ENCODE data around the gene GRM1.

Gene GRM1

DNA sequence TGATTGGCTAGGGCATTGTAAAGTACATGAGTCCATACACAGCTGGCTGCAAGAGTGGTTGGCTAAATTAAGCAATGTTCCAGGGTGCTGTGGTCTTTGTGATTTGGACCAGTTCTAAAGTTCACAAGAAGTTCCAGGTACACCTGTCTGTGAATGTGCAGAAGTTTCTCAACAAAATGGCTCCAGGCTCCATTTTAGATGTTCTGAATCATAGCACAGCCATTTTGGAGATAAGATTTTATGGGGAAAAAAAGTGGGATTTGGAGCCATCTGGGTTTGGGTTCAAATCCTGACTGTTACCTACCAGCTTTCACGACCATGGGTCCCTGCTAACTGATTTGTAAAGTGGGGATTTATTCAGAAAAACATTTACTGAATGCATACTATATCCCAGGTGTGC lies 82.1 kb downstream of the GRM1 start:
- no peak for DNase-seq (ENCODE audit: low read depth)
- H3K4me3 ChIP-seq (ENCODE audit: low read depth, low read length), result no peak overlapping the region
- TF ChIP-seq, protein P1, sequence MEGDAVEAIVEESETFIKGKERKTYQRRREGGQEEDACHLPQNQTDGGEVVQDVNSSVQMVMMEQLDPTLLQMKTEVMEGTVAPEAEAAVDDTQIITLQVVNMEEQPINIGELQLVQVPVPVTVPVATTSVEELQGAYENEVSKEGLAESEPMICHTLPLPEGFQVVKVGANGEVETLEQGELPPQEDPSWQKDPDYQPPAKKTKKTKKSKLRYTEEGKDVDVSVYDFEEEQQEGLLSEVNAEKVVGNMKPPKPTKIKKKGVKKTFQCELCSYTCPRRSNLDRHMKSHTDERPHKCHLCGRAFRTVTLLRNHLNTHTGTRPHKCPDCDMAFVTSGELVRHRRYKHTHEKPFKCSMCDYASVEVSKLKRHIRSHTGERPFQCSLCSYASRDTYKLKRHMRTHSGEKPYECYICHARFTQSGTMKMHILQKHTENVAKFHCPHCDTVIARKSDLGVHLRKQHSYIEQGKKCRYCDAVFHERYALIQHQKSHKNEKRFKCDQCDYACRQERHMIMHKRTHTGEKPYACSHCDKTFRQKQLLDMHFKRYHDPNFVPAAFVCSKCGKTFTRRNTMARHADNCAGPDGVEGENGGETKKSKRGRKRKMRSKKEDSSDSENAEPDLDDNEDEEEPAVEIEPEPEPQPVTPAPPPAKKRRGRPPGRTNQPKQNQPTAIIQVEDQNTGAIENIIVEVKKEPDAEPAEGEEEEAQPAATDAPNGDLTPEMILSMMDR (IDR thresholded peaks at IDR 0.05; ENCODE audit: low read depth, low read length, missing control alignments), result no peak

- H3K4me3 ChIP-seq (ENCODE audit: low read depth, low read length), result no peak overlapping the region
- TF ChIP-seq, protein P1 (IDR thresholded peaks at IDR 0.05; ENCODE audit: low read depth, low read length, missing control alignments), result no peak
- no peak for DNase-seq (ENCODE audit: low read depth)
These were observed 83.1 kb downstream of the GRM1 start for GRCh38 chr6:146111881-146112450.

DNA sequence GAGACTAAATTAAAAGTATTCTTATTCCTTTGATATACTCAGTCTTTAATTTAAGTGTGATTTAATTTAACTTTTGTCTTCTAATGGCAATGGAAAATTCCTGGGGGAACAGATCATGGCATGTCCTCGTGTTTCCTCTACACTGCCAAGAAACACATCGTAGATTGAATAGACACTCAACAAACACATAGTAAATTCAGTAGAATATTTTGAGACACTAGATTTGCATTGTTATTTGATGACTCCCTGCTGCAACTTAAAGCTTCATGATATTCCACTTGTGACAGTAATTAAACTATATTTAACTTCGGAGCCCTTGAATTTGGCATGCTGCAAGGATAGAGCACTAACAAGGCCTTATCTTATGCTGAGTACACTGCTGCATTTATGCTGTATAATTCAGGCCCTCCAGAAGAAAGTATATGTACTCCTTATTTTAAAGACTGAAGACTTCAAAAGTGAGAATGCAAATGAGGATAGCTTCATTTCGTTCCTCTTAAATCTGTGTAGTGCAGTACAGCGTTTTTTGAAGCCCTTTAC lies 84.3 kb downstream of the GRM1 start:
- TF ChIP-seq, protein P1 (IDR thresholded peaks at IDR 0.05; ENCODE audit: low read depth, low read length, missing control alignments), result no peak
- H3K4me3 ChIP-seq (ENCODE audit: low read depth, low read length), result no peak overlapping the region
- DNase-seq (ENCODE audit: low read depth), result no peak

DNA sequence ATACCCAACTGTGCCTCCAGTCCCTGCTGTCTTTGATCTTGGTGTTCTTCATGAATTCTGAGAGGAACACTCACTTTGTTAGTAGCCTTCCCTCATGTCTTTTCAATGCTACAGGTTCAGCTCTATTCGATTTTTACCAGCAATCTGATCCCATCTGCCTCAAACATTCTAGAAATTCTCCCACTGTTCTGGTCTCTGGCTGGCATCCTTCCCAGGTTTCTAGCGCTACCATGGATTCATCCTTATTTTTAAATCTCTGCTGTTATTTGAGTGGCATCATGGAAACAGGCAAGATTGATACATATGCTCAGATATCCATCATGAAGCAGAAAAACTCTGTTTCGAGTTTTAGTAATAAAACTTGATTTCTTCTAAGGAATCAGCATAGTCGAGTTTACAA lies 94.8 kb downstream of the GRM1 start:
- DNase-seq (ENCODE audit: low read depth), result no peak
- no peak overlapping the region for H3K4me3 ChIP-seq (ENCODE audit: low read depth, low read length)
- TF ChIP-seq, protein P1 (IDR thresholded peaks at IDR 0.05; ENCODE audit: low read depth, low read length, missing control alignments), result no peak

GRCh38 chr6:146127447-146128215 lies 98.8 kb downstream of the GRM1 start:
- TF ChIP-seq, protein P1 (IDR thresholded peaks at IDR 0.05; ENCODE audit: low read depth, low read length, missing control alignments), result no peak
- no peak overlapping the region for H3K4me3 ChIP-seq (ENCODE audit: low read depth, low read length)
- DNase-seq (ENCODE audit: low read depth), result no peak

- TF ChIP-seq, protein P1 (IDR thresholded peaks at IDR 0.05; ENCODE audit: low read depth, low read length, missing control alignments), result no peak
- no peak overlapping the region for H3K4me3 ChIP-seq (ENCODE audit: low read depth, low read length)
- DNase-seq (ENCODE audit: low read depth), result no peak
These were observed 105.0 kb downstream of the GRM1 start for GRCh38 chr6:146133866-146134265.

Data from GM12864 (cell line).